Left ventricle myocardium inferior (tissue), 1 donor: ENCODE data around the gene SMG7. TPM values are rescaled to one million over a fixed set of nuclear protein-coding genes. Genes with fewer than 3 reads are reported as not detected.

Source experiments
- DNase-seq: peaks from one replicate; pipeline ENCODE4 v3.0.0-alpha.2; 2020
- H3K27ac ChIP-seq: fragments of 200-600 bp; replicated peaks from 2 replicates; pipeline ENCODE4 v1.8.0; 2021
- H3K27me3 ChIP-seq: fragments of 200-600 bp; 2 replicates; pipeline ENCODE4 v1.8.0; 2021; ENCODE audit warnings: low read depth
- H3K36me3 ChIP-seq: fragments of 200-600 bp; 2 replicates; pipeline ENCODE4 v1.8.0; 2021
- H3K4me1 ChIP-seq: fragments of 200-600 bp; 2 replicates; pipeline ENCODE4 v1.8.0; 2021
- H3K4me3 ChIP-seq: fragments of 200-600 bp; 2 replicates; pipeline ENCODE4 v1.8.0; 2021; ENCODE audit warnings: mild to moderate bottlenecking, moderate library complexity
- H3K9me3 ChIP-seq: fragments of 200-600 bp; replicated peaks from 2 replicates; pipeline ENCODE4 v1.8.0; 2021
- CTCF ChIP-seq: fragments of 200-600 bp; IDR thresholded peaks from 2 replicates; pipeline ENCODE4 v1.8.0; 2021; ENCODE audit warnings: antibody characterized with exemption, mild to moderate bottlenecking, borderline replicate concordance
- intact Hi-C: fragments of 100-400 bp; cut with micrococcal nuclease; formaldehyde crosslinking; loops from one replicate; pipeline ENCODE4 v1.11.0; 2022
- total RNA-seq: library from RNA; stranded (reverse); fragmentation: NEBNext Ultra II Directional; extraction: Animal tissue kit (Norgen Biotek cat#: 25700); gene quantifications from one replicate; pipeline ENCODE4 v1.2.1, GENCODE V29; 2021
- donor health status: DM: no; HTN: yes; CAD: no; lungs with severe emphysema.

SMG7 gene
- total RNA-seq, 1 donor from 2014 or later: 41.6 TPM

- TF ChIP-seq CTCF: no peak
- DNase-seq: no peak
- Histone ChIP-seq H3K27ac (no peak overlapping the region), H3K27me3 (no peaks in the 10 kb centered on the region), H3K9me3 (no peaks in the 10 kb centered on the region), H3K36me3 (no peaks in the 10 kb centered on the region), H3K4me3 (no peak overlapping the region), H3K4me1 (peaks cover 7% of the 10 kb centered on the region)
- intact Hi-C loops: no loop called here
These were observed 114.6 kb downstream of the SMG7 start for GRCh38 chr1:183586926-183587325.

- TF ChIP-seq CTCF: no peak
- H3K4me1 ChIP-seq: no peaks in the 10 kb centered on the region
- H3K27ac ChIP-seq: peak overlapping the region; percentile 23
- peak overlapping the region; percentile 39 for H3K4me3 ChIP-seq
- intact Hi-C loops: no loop called here
- H3K36me3 ChIP-seq: no peaks in the 10 kb centered on the region
- no peaks in the 10 kb centered on the region for H3K27me3 ChIP-seq
- DNase-seq: no peak
- H3K9me3 ChIP-seq: no peaks in the 10 kb centered on the region
These were observed 116.5 kb downstream of the SMG7 start for GRCh38 chr1:183588827-183589226.

GRCh38 chr1:183589384-183589783 is 117.1 kb downstream of the SMG7 start:
- intact Hi-C loops: no loop called here
- no peaks in the 10 kb centered on the region for H3K4me1 ChIP-seq
- no peak for TF ChIP-seq CTCF

GRCh38 chr1:183589874-183590243 is 117.6 kb downstream of the SMG7 start:
- peak overlapping the region; percentile 54 for H3K27ac ChIP-seq

More at GRCh38 chr1:183589384-183589783, 117.1 kb downstream of the SMG7 start:
- Histone ChIP-seq H3K36me3 (no peaks in the 10 kb centered on the region), H3K27me3 (no peaks in the 10 kb centered on the region), H3K27ac (peak overlapping the region; percentile 54), H3K9me3 (no peaks in the 10 kb centered on the region), H3K4me3 (peak overlapping the region; percentile 39)
- DNase-seq: no peak

GRCh38 chr1:183590244-183591191 is 118.2 kb downstream of the SMG7 start, which contains the start of gene NCF2:
NCF2 (minus strand) TSS chr1:183590459; CDS start chr1:183590329, 130 bp downstream.
- intact Hi-C loops: no loop called here
- Histone ChIP-seq H3K27me3 (no peaks in the 10 kb centered on the region), H3K36me3 (no peaks in the 10 kb centered on the region), H3K9me3 (no peaks in the 10 kb centered on the region), H3K4me1 (no peaks in the 10 kb centered on the region), H3K27ac (peak within 1 kb of the TSS; percentile 54), H3K4me3 (peak within 1 kb of the TSS; percentile 39)
- TF ChIP-seq CTCF: no peak
- no peak for DNase-seq

More at GRCh38 chr1:183589874-183590243, 117.6 kb downstream of the SMG7 start:
- H3K36me3 ChIP-seq: no peaks in the 10 kb centered on the region
- peak overlapping the region; percentile 39 for H3K4me3 ChIP-seq
- intact Hi-C loops: no loop called here
- DNase-seq: no peak
- no peak for TF ChIP-seq CTCF
- no peaks in the 10 kb centered on the region for H3K4me1 ChIP-seq
- H3K27me3 ChIP-seq: no peaks in the 10 kb centered on the region
- H3K9me3 ChIP-seq: no peaks in the 10 kb centered on the region
